ENCODE results near the gene TRAPPC3. TPM values are rescaled to one million over a fixed set of nuclear protein-coding genes. Genes with fewer than 3 reads are reported as not detected.

The TRAPPC3 gene
- total RNA-seq, 4 donors from 2014 or later: 68.3 to 132 (median 112) TPM

- WGBS, 2 donors: 20 to 60% methylated on average over 1 to 2 of the region's 3 CpGs
Measured at GRCh38 chr1:36132029-36132428, 17.3 kb downstream of the TRAPPC3 start.

GRCh38 chr1:36128905-36129206 lies 20.4 kb downstream of the TRAPPC3 start:
- peaks cover 10 to 37% (median 14%) of the 10 kb centered on the region in 3 donors for H3K4me1 ChIP-seq
- no peak overlapping the region for H3K27ac ChIP-seq
- WGBS, 2 donors: 77 to 89% methylated on average over 1 to 3 of the region's 3 CpGs
- no peaks in the 10 kb centered on the region for H3K9me3 ChIP-seq
- no peak overlapping the region for H3K4me3 ChIP-seq
- H3K36me3 ChIP-seq: no peaks in the 10 kb centered on the region
- intact Hi-C loops (cut with DNase I): no loop called here
- DNase-seq: no peak
- TF ChIP-seq POLR2A (IDR thresholded peaks at IDR 0.05) (no peak), CTCF (IDR thresholded peaks at IDR 0.05) (no peak)
- H3K27me3 ChIP-seq: peaks cover 0 to 18% (median 0%) of the 10 kb centered on the region in 4 donors

More at GRCh38 chr1:36132029-36132428, 17.3 kb downstream of the TRAPPC3 start:
- Histone ChIP-seq H3K9me3 (no peaks in the 10 kb centered on the region), H3K27ac (no peak overlapping the region), H3K36me3 (peaks cover 0 to 7% (median 3%) of the 10 kb centered on the region in 3 donors), H3K4me1 (peaks cover 33 to 44% (median 40%) of the 10 kb centered on the region in 3 donors), H3K4me3 (no peak overlapping the region), H3K27me3 (no peaks in the 10 kb centered on the region)
- intact Hi-C loops (cut with DNase I): loop anchor here (5.0 kb wide), 1 partner anchor 35 kb away; no protein-coding TSS in a partner anchor
- DNase-seq: no peak
- no peak for TF ChIP-seq POLR2A (IDR thresholded peaks at IDR 0.05)

- H3K9me3 ChIP-seq: no peaks in the 10 kb centered on the region
- no peak overlapping the region for H3K4me3 ChIP-seq
- peaks cover 0 to 18% (median 0%) of the 10 kb centered on the region in 4 donors for H3K27me3 ChIP-seq
- no peak for TF ChIP-seq POLR2A (IDR thresholded peaks at IDR 0.05)
- no peak for TF ChIP-seq CTCF (IDR thresholded peaks at IDR 0.05)
- no peaks in the 10 kb centered on the region for H3K36me3 ChIP-seq
- DNase-seq: no peak
- WGBS, 2 donors: 84% methylated on average over 5 of the region's 11 CpGs; no CpG with 5 or more reads in 1 of the 2 donors
- H3K27ac ChIP-seq: no peak overlapping the region
- intact Hi-C loops (cut with DNase I): no loop called here
- peaks cover 7 to 37% (median 10%) of the 10 kb centered on the region in 3 donors for H3K4me1 ChIP-seq
Measured at GRCh38 chr1:36128126-36128904, 21.0 kb downstream of the TRAPPC3 start.

- DNase-seq: no peak
- Histone ChIP-seq H3K36me3 (no peaks in the 10 kb centered on the region), H3K27ac (no peak overlapping the region), H3K27me3 (peaks cover 0 to 18% (median 0%) of the 10 kb centered on the region in 4 donors), H3K9me3 (no peaks in the 10 kb centered on the region), H3K4me3 (no peak overlapping the region), H3K4me1 (peaks cover 5 to 34% (median 7%) of the 10 kb centered on the region in 3 donors)
- no peak for TF ChIP-seq POLR2A (IDR thresholded peaks at IDR 0.05)
- no peak for TF ChIP-seq CTCF (IDR thresholded peaks at IDR 0.05)
- intact Hi-C loops (cut with DNase I): no loop called here
- 35 to 57% methylated on average over 3 of the region's 7 CpGs for WGBS, 2 donors
Measured at GRCh38 chr1:36126797-36127500, 22.3 kb downstream of the TRAPPC3 start.

- peak overlapping the region in 1 of 4 donors; percentile 74 for H3K4me3 ChIP-seq
- peak overlapping the region in 1 of 4 donors; percentile 81 for H3K27ac ChIP-seq
- intact Hi-C loops (cut with DNase I): no loop called here
- peaks cover 5 to 34% (median 7%) of the 10 kb centered on the region in 3 donors for H3K4me1 ChIP-seq
- H3K27me3 ChIP-seq: peaks cover 0 to 18% (median 0%) of the 10 kb centered on the region in 4 donors
- TF ChIP-seq CTCF (IDR thresholded peaks at IDR 0.05): no peak
- TF ChIP-seq POLR2A (IDR thresholded peaks at IDR 0.05): no peak
- no peaks in the 10 kb centered on the region for H3K9me3 ChIP-seq
- 73 to 78% methylated on average over 21 of the region's 21 CpGs for WGBS, 2 donors
- H3K36me3 ChIP-seq: no peaks in the 10 kb centered on the region
- DNase-seq: no peak
Measured at GRCh38 chr1:36126005-36126716, 23.1 kb downstream of the TRAPPC3 start.

All from esophagus squamous epithelium (tissue), 5 donors.